Measurements from ENCODE around the gene PRDM16.

Gene PRDM16

DNA sequence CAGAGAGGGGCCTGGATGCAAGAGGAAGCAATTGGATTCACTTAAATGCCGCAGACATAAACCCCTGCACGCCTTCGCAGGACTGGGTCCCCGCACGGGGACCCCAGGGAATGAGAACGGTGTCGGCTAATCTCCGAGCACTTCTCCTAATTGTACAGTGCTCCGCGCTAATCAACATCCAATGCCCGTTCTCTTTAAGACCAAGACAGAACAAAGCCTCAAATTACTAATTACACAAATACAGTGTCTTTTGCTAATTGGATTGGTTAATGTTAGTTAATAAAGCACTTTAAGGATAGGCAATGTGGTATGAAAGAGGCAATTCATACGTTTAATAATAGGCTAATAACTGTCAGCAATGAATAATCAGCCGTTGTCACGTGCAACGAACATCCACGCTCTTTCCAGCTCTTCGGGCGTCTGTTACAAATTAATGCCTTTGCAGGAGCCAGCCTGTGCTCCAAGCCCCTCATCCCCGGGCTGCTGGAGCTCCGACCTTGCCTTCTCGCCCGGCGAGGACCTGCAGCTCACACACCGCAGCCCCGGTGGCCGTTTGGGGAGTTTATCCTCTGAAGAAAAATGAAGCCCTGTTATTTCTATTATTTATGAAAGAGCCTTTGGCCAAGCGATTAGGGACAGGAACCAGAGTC is 157.8 kb downstream of the PRDM16 start:
- Histone ChIP-seq H3K4me3 (ENCODE audit: low read length) (no peak overlapping the region), H3K4me2 (ENCODE audit: low read length) (no peak overlapping the region), H3K36me3 (ENCODE audit: insufficient read depth, low read length) (no peaks in the 10 kb centered on the region), H3K9me3 (replicated peaks; ENCODE audit: low read length) (no peaks in the 10 kb centered on the region), H3K9ac (ENCODE audit: low read depth, low read length) (no peak overlapping the region), H3K4me1 (ENCODE audit: control insufficient read depth, insufficient read depth, low read length) (no peaks in the 10 kb centered on the region), H3K27me3 (ENCODE audit: control insufficient read depth, insufficient read depth, low read length) (peaks cover under 1% of the 10 kb centered on the region)

DNA sequence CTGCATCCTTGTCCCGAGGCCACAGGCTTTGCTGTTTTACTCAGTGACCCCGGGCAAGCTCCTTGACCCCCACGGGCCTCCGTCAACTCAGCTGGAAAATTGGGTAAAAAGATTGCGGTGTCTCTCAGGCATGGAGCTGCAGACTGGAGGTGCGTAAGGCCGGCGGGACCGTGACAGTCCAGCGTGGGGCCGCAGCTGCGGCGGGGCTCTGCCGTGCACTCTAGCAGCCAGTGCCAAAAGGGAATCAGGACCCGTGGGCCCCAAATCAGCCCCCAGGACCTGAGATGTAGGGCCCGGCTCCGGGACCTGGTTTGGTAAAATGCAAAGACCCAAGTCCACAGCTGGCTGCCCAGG is 158.3 kb downstream of the PRDM16 start:
- Histone ChIP-seq H3K9me3 (replicated peaks; ENCODE audit: low read length) (no peaks in the 10 kb centered on the region), H3K4me1 (ENCODE audit: control insufficient read depth, insufficient read depth, low read length) (no peaks in the 10 kb centered on the region), H3K9ac (ENCODE audit: low read depth, low read length) (no peak overlapping the region), H3K27me3 (ENCODE audit: control insufficient read depth, insufficient read depth, low read length) (peaks cover 5% of the 10 kb centered on the region), H3K36me3 (ENCODE audit: insufficient read depth, low read length) (no peaks in the 10 kb centered on the region), H3K4me2 (ENCODE audit: low read length) (no peak overlapping the region), H3K4me3 (ENCODE audit: low read length) (no peak overlapping the region)

DNA sequence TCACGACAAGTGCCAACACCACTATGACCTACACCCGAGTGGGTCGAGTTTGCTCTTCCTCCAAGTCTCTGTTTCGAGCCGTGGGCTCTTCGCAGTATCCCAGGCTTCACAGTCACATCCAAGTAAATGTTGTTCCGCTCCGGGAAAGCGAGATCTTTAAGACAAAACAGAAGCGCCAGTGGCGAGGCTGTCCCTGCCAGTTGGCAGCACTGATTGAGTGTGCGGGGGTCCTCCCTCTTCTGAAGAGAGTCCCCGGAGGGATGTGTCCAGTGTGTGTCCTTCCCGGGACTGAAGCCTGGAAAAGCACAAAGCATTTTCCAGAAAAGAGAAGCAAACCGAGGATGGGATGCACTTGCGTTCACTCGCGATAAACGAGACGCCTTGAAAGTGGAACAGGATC is 158.9 kb downstream of the PRDM16 start:
- H3K4me1 ChIP-seq (ENCODE audit: control insufficient read depth, insufficient read depth, low read length): no peaks in the 10 kb centered on the region
- H3K4me2 ChIP-seq (ENCODE audit: low read length): no peak overlapping the region
- no peak overlapping the region for H3K9ac ChIP-seq (ENCODE audit: low read depth, low read length)
- H3K9me3 ChIP-seq (replicated peaks; ENCODE audit: low read length): no peaks in the 10 kb centered on the region
- no peaks in the 10 kb centered on the region for H3K36me3 ChIP-seq (ENCODE audit: insufficient read depth, low read length)
- H3K27me3 ChIP-seq (ENCODE audit: control insufficient read depth, insufficient read depth, low read length): peaks cover 10% of the 10 kb centered on the region
- H3K4me3 ChIP-seq (ENCODE audit: low read length): no peak overlapping the region

DNA sequence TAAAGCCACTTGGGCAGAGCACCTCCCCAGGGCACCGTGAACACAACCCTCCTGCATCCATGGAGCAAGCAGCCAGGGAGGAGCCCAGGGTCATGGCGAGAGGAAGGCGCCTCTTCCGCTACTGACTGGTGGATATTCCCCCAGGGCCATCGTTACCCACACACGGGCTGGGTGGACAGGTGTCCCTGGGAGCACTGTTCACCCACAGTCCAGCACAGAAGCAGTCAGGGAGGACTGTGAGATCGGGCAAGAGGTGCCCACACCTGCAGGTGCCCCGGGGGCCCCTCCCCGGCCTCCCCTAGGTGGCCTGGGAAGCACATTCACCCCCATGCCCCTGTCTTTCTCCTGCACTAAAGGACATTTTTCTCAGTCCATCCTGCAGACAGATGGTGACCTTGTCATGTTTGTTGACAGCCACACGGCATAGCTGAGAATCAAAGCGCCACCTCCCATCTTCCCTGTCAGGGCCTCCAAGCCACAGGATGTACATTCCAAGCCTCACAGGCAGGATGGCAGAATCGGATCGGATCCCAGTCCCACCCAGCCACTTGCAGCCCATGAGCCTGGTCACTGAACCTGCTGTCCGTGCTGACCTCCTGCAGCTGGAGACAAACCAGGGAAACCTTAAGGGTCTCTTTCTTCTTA is 160.2 kb downstream of the PRDM16 start:
- no peaks in the 10 kb centered on the region for H3K9me3 ChIP-seq (replicated peaks; ENCODE audit: low read length)
- H3K36me3 ChIP-seq (ENCODE audit: insufficient read depth, low read length): no peaks in the 10 kb centered on the region
- H3K4me3 ChIP-seq (ENCODE audit: low read length): no peak overlapping the region
- no peaks in the 10 kb centered on the region for H3K4me1 ChIP-seq (ENCODE audit: control insufficient read depth, insufficient read depth, low read length)
- no peak overlapping the region for H3K9ac ChIP-seq (ENCODE audit: low read depth, low read length)
- peaks cover 10% of the 10 kb centered on the region for H3K27me3 ChIP-seq (ENCODE audit: control insufficient read depth, insufficient read depth, low read length)
- H3K4me2 ChIP-seq (ENCODE audit: low read length): no peak overlapping the region

DNA sequence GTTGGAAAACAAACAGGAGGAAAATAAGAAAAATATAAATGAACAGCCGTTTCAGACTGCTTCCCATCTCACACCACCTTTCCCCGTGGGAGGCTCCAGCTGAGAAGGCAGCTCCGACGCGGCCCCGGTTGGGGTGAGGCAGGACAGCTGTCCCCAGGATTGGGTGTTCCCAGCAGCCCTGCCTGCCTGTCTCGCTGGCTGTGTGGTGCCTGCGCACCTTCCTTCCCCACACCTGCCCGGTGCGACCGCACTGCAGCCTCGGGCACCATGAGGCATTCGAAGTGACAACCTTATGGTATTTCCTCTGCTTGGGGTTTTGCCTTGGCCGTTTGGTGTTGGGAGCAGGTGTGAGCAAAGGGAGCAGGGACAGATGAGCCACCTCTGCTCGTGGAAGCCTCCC is 161.6 kb downstream of the PRDM16 start:
- peaks cover 10% of the 10 kb centered on the region for H3K27me3 ChIP-seq (ENCODE audit: control insufficient read depth, insufficient read depth, low read length)
- no peak overlapping the region for H3K4me2 ChIP-seq (ENCODE audit: low read length)
- no peaks in the 10 kb centered on the region for H3K4me1 ChIP-seq (ENCODE audit: control insufficient read depth, insufficient read depth, low read length)
- no peak overlapping the region for H3K9ac ChIP-seq (ENCODE audit: low read depth, low read length)
- H3K9me3 ChIP-seq (replicated peaks; ENCODE audit: low read length): no peaks in the 10 kb centered on the region
- H3K4me3 ChIP-seq (ENCODE audit: low read length): no peak overlapping the region
- no peaks in the 10 kb centered on the region for H3K36me3 ChIP-seq (ENCODE audit: insufficient read depth, low read length)

DNA sequence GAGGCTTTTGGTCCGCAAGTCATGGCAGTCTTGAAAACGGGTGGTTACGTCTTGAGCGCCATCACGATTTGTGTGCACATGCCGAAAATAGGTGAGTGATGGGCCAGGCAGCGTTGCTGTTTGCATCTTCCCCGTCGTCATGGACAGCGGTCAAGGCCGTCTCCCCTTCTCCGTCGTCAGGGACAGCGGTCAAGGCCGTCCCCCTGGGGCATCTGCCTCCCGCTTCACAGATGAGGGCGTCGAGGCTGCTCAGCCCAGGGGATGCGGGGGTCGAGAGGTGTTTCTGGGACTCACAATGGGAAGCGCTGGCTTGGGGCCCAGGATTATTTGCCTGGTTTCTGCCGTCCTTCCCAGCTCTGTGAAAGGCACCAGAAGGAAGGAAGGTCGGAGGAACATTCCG is 162.2 kb downstream of the PRDM16 start:
- no peaks in the 10 kb centered on the region for H3K36me3 ChIP-seq (ENCODE audit: insufficient read depth, low read length)
- H3K9me3 ChIP-seq (replicated peaks; ENCODE audit: low read length): no peaks in the 10 kb centered on the region
- H3K9ac ChIP-seq (ENCODE audit: low read depth, low read length): no peak overlapping the region
- H3K4me1 ChIP-seq (ENCODE audit: control insufficient read depth, insufficient read depth, low read length): no peaks in the 10 kb centered on the region
- no peak overlapping the region for H3K4me2 ChIP-seq (ENCODE audit: low read length)
- peaks cover 10% of the 10 kb centered on the region for H3K27me3 ChIP-seq (ENCODE audit: control insufficient read depth, insufficient read depth, low read length)
- H3K4me3 ChIP-seq (ENCODE audit: low read length): no peak overlapping the region

DNA sequence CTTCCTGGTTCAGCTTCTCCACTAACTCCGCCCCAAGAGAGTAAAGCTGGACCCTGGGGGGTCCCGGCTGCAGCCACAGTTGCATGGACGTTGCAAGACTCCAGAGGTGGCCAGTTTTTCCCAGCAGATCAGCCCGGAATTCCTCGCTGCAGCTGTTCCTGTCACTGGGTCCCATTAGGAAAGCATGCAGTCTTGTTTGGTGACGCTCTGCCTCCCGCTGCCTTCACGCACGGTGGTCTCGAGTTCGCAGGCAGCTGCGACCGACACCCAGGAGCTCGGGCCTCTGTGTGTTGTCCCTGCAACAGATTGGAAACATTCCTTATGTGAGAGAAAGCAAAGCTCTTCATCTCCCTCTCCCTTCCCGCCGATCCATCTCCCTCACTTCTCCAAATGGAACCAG is 162.8 kb downstream of the PRDM16 start:
- H3K27me3 ChIP-seq (ENCODE audit: control insufficient read depth, insufficient read depth, low read length): peaks cover 10% of the 10 kb centered on the region
- H3K4me1 ChIP-seq (ENCODE audit: control insufficient read depth, insufficient read depth, low read length): no peaks in the 10 kb centered on the region
- H3K9me3 ChIP-seq (replicated peaks; ENCODE audit: low read length): no peaks in the 10 kb centered on the region

DNA sequence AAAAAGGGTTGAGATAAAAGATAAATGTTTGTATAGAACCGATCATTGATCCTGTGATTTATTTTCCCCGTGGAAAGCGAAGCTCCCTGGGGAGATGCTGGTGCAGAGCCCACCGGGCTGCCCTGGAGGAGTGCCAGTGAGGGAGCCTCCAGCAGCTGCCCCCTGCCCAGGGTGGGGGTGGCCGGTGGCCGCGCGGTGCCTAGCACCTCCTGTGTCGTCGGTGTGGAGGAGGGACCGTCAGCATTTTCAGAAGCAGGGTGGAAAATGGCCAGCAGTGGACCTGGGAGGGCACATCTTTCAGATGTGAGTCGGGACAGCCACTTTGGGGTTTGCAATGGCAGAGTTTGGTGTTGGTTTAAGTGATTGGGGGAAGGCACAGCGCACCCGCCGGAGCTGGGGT is 164.0 kb downstream of the PRDM16 start:
- Histone ChIP-seq H3K9ac (ENCODE audit: low read depth, low read length) (no peak overlapping the region), H3K27me3 (ENCODE audit: control insufficient read depth, insufficient read depth, low read length) (peaks cover 13% of the 10 kb centered on the region), H3K9me3 (replicated peaks; ENCODE audit: low read length) (no peaks in the 10 kb centered on the region), H3K36me3 (ENCODE audit: insufficient read depth, low read length) (no peaks in the 10 kb centered on the region), H3K4me1 (ENCODE audit: control insufficient read depth, insufficient read depth, low read length) (no peaks in the 10 kb centered on the region), H3K4me3 (ENCODE audit: low read length) (no peak overlapping the region), H3K4me2 (ENCODE audit: low read length) (no peak overlapping the region)

More for the DNA sequence above, 162.8 kb downstream of the PRDM16 start:
- Histone ChIP-seq H3K36me3 (ENCODE audit: insufficient read depth, low read length) (no peaks in the 10 kb centered on the region), H3K9ac (ENCODE audit: low read depth, low read length) (no peak overlapping the region), H3K4me3 (ENCODE audit: low read length) (no peak overlapping the region), H3K4me2 (ENCODE audit: low read length) (no peak overlapping the region)

DNA sequence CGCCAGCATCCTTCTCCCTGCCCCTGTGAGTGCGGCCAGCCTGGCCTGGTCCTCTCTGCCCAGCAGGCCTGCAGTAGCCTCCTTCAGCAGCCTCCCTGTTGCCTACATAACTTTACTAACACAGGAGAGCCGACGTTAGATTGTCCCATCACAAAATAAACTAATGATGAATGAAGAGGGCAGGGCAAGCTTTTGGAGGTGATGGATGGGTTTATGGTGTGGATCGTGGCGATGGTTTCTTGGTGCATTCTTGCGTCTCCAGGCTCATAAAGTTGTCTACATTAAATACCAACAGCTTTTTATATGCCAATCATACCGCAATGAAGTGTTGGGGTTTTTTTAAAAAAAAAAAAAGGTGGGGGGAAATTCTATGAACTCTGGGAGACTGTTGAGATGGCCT is 164.5 kb downstream of the PRDM16 start:
- no peak overlapping the region for H3K4me2 ChIP-seq (ENCODE audit: low read length)
- no peak overlapping the region for H3K9ac ChIP-seq (ENCODE audit: low read depth, low read length)
- H3K27me3 ChIP-seq (ENCODE audit: control insufficient read depth, insufficient read depth, low read length): peaks cover 13% of the 10 kb centered on the region
- no peaks in the 10 kb centered on the region for H3K4me1 ChIP-seq (ENCODE audit: control insufficient read depth, insufficient read depth, low read length)
- H3K4me3 ChIP-seq (ENCODE audit: low read length): no peak overlapping the region
- no peaks in the 10 kb centered on the region for H3K36me3 ChIP-seq (ENCODE audit: insufficient read depth, low read length)
- no peaks in the 10 kb centered on the region for H3K9me3 ChIP-seq (replicated peaks; ENCODE audit: low read length)

DNA sequence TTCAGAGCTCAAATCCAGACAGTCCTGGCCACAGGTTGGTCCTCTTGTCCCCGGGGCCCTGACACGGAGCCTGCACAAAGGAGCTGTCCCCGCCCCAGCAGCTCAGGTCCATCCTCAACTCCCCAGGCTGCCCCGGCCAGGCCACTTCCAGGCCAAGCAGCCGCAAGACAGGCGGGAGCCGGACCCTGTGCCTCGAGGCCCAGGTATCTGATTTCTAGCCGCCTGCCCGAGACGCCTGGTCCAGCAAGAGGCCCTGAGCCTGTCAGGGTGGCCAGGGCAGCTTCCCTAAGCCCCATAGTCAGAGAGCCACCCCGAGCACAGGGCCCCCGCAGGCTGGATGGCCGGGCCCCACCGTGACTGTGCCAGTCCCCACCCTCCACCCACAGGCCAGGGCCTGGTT is 165.3 kb downstream of the PRDM16 start:
- Histone ChIP-seq H3K4me1 (ENCODE audit: control insufficient read depth, insufficient read depth, low read length) (no peaks in the 10 kb centered on the region), H3K4me3 (ENCODE audit: low read length) (no peak overlapping the region), H3K36me3 (ENCODE audit: insufficient read depth, low read length) (no peaks in the 10 kb centered on the region), H3K9me3 (replicated peaks; ENCODE audit: low read length) (no peaks in the 10 kb centered on the region), H3K27me3 (ENCODE audit: control insufficient read depth, insufficient read depth, low read length) (peaks cover 13% of the 10 kb centered on the region), H3K4me2 (ENCODE audit: low read length) (no peak overlapping the region), H3K9ac (ENCODE audit: low read depth, low read length) (no peak overlapping the region)

DNA sequence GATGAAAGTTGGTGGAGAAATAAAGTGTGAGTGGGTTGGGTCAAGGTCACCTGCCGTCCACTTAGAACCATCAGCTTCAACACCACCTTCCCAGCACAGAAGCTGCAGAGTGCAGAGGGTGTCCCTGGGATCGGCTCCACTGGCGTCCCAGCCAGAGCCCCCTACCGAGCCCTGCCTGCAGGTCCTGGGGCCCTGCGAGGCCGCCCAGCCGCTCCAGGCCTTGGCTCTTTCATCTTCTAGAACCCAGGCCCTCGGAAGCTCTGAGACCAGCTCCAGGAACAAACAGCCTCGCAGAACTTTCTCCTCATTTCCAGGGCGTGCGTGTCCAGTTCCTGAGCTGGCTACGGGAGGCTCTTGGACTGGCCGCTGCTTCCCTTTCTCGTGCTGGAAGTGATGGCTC is 166.0 kb downstream of the PRDM16 start:
- H3K9me3 ChIP-seq (replicated peaks; ENCODE audit: low read length): no peaks in the 10 kb centered on the region
- peaks cover 13% of the 10 kb centered on the region for H3K27me3 ChIP-seq (ENCODE audit: control insufficient read depth, insufficient read depth, low read length)
- no peak overlapping the region for H3K4me2 ChIP-seq (ENCODE audit: low read length)
- H3K9ac ChIP-seq (ENCODE audit: low read depth, low read length): no peak overlapping the region
- H3K4me3 ChIP-seq (ENCODE audit: low read length): no peak overlapping the region
- no peaks in the 10 kb centered on the region for H3K36me3 ChIP-seq (ENCODE audit: insufficient read depth, low read length)
- H3K4me1 ChIP-seq (ENCODE audit: control insufficient read depth, insufficient read depth, low read length): no peaks in the 10 kb centered on the region

DNA sequence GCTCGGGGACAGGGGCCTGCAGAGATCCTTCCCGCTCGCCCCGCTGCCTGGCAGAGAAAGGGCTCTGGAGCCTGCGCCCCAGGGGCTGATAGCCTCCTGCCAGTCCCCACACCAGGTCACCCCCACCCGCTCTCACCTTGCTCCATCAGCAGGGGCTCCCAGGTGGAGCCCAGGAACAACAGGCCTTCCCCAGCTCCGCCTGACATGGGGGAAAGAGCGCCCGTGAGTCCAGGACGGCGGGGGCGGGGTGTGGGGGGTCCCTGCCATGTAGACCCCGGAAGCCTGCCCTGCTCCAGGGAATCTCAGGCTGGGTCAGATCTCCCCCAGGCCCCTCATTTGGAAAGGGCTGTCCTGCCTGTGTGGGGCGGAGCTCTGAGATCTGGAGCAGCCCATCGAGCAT is 166.5 kb downstream of the PRDM16 start:
- H3K9me3 ChIP-seq (replicated peaks; ENCODE audit: low read length): no peaks in the 10 kb centered on the region
- H3K36me3 ChIP-seq (ENCODE audit: insufficient read depth, low read length): no peaks in the 10 kb centered on the region
- no peak overlapping the region for H3K4me3 ChIP-seq (ENCODE audit: low read length)
- H3K9ac ChIP-seq (ENCODE audit: low read depth, low read length): no peak overlapping the region
- no peaks in the 10 kb centered on the region for H3K4me1 ChIP-seq (ENCODE audit: control insufficient read depth, insufficient read depth, low read length)
- H3K4me2 ChIP-seq (ENCODE audit: low read length): no peak overlapping the region
- H3K27me3 ChIP-seq (ENCODE audit: control insufficient read depth, insufficient read depth, low read length): peaks cover 13% of the 10 kb centered on the region

Data from skeletal muscle satellite cell (primary cell).